ENCODE data around the gene ULBP3.

Gene ULBP3

GRCh38 chr6:150043096-150043495 lies 25.8 kb downstream of the ULBP3 start:
- Histone ChIP-seq H3K27me3 (ENCODE audit: insufficient read depth, low read length, poor library complexity, severe bottlenecking) (no peaks in the 10 kb centered on the region), H3K9me3 (ENCODE audit: insufficient read depth, low read depth, low read length) (no peaks in the 10 kb centered on the region), H3K4me2 (ENCODE audit: low read depth, low read length, poor library complexity, severe bottlenecking) (no peak overlapping the region), H2AFZ (ENCODE audit: low read length) (no peak overlapping the region), H3K4me3 (ENCODE audit: low read length, poor library complexity, severe bottlenecking) (no peak overlapping the region), H3K79me2 (ENCODE audit: insufficient read depth, low read length) (no peaks in the 10 kb centered on the region), H3K9ac (ENCODE audit: low read depth, low read length, poor library complexity, severe bottlenecking) (no peak overlapping the region), H3F3A (ENCODE audit: low read depth) (no peaks in the 10 kb centered on the region), H3K9me2 (replicated peaks; ENCODE audit: low read depth, low read length) (no peaks in the 10 kb centered on the region), H4K20me1 (ENCODE audit: insufficient read depth, low read length, poor library complexity, severe bottlenecking) (no peaks in the 10 kb centered on the region), H3K4me1 (ENCODE audit: insufficient read depth, low read length, poor library complexity, severe bottlenecking) (peaks cover 3% of the 10 kb centered on the region), H3K36me3 (ENCODE audit: insufficient read depth, low read length) (no peaks in the 10 kb centered on the region)
- TF ChIP-seq CTCF (conservative IDR thresholded peaks at IDR 0.05; ENCODE audit: low read length) (no peak), EZH2phosphoT487 (IDR thresholded peaks at IDR 0.05; ENCODE audit: borderline replicate concordance) (no peak)

- no peaks in the 10 kb centered on the region for H3K36me3 ChIP-seq (ENCODE audit: insufficient read depth, low read length)
- H3K9me3 ChIP-seq (ENCODE audit: insufficient read depth, low read depth, low read length) = no peaks in the 10 kb centered on the region
- no peak overlapping the region for H3K4me3 ChIP-seq (ENCODE audit: low read length, poor library complexity, severe bottlenecking)
- no peaks in the 10 kb centered on the region for H3K9me2 ChIP-seq (replicated peaks; ENCODE audit: low read depth, low read length)
- no peaks in the 10 kb centered on the region for H4K20me1 ChIP-seq (ENCODE audit: insufficient read depth, low read length, poor library complexity, severe bottlenecking)
- H3K79me2 ChIP-seq (ENCODE audit: insufficient read depth, low read length) = no peaks in the 10 kb centered on the region
- no peak overlapping the region for H2AFZ ChIP-seq (ENCODE audit: low read length)
- no peaks in the 10 kb centered on the region for H3K27me3 ChIP-seq (ENCODE audit: insufficient read depth, low read length, poor library complexity, severe bottlenecking)
- H3K4me2 ChIP-seq (ENCODE audit: low read depth, low read length, poor library complexity, severe bottlenecking) = no peak overlapping the region
- no peaks in the 10 kb centered on the region for H3K4me1 ChIP-seq (ENCODE audit: insufficient read depth, low read length, poor library complexity, severe bottlenecking)
- H3K9ac ChIP-seq (ENCODE audit: low read depth, low read length, poor library complexity, severe bottlenecking) = no peak overlapping the region
- TF ChIP-seq CTCF (conservative IDR thresholded peaks at IDR 0.05; ENCODE audit: low read length) (no peak), EZH2phosphoT487 (IDR thresholded peaks at IDR 0.05; ENCODE audit: borderline replicate concordance) (no peak)
- no peaks in the 10 kb centered on the region for H3F3A ChIP-seq (ENCODE audit: low read depth)
Measured at GRCh38 chr6:150038202-150039062, 30.5 kb downstream of the ULBP3 start.

- H3K27me3 ChIP-seq (ENCODE audit: insufficient read depth, low read length, poor library complexity, severe bottlenecking) = no peaks in the 10 kb centered on the region
- no peaks in the 10 kb centered on the region for H3K36me3 ChIP-seq (ENCODE audit: insufficient read depth, low read length)
- no peaks in the 10 kb centered on the region for H4K20me1 ChIP-seq (ENCODE audit: insufficient read depth, low read length, poor library complexity, severe bottlenecking)
- H2AFZ ChIP-seq (ENCODE audit: low read length) = no peak overlapping the region
- no peak overlapping the region for H3K9ac ChIP-seq (ENCODE audit: low read depth, low read length, poor library complexity, severe bottlenecking)
- H3F3A ChIP-seq (ENCODE audit: low read depth) = no peaks in the 10 kb centered on the region
- H3K79me2 ChIP-seq (ENCODE audit: insufficient read depth, low read length) = no peaks in the 10 kb centered on the region
- TF ChIP-seq CTCF (conservative IDR thresholded peaks at IDR 0.05; ENCODE audit: low read length) (no peak), EZH2phosphoT487 (IDR thresholded peaks at IDR 0.05; ENCODE audit: borderline replicate concordance) (no peak)
- no peaks in the 10 kb centered on the region for H3K9me2 ChIP-seq (replicated peaks; ENCODE audit: low read depth, low read length)
- no peaks in the 10 kb centered on the region for H3K9me3 ChIP-seq (ENCODE audit: insufficient read depth, low read depth, low read length)
- H3K4me3 ChIP-seq (ENCODE audit: low read length, poor library complexity, severe bottlenecking) = no peak overlapping the region
- H3K4me1 ChIP-seq (ENCODE audit: insufficient read depth, low read length, poor library complexity, severe bottlenecking) = no peaks in the 10 kb centered on the region
- no peak overlapping the region for H3K4me2 ChIP-seq (ENCODE audit: low read depth, low read length, poor library complexity, severe bottlenecking)
Measured at GRCh38 chr6:150037526-150038201, 31.3 kb downstream of the ULBP3 start.
